Liver (tissue), 9 donors: Measurements from ENCODE around the gene PSME3IP1. TPM values are rescaled to one million over a fixed set of nuclear protein-coding genes. Genes with fewer than 3 reads are reported as not detected.

Source experiments
- DNase-seq: peaks from one replicate; pipeline ENCODE4 v3.0.0-alpha.2; 2017; ENCODE audit warnings: low spot score
- H3K27ac ChIP-seq, 2 donors: one replicate each; pipeline ENCODE4 v1.7.0; 2013; ENCODE audit warnings: inconsistent platforms in 2 of 2, low read length in 2 of 2, control low read depth in 1 of 2, low read depth in 1 of 2, mild to moderate bottlenecking in 1 of 2
- H3K27me3 ChIP-seq, 4 donors: one replicate each; pipeline versions ENCODE4 v1.6.1 to v1.7.0; 2013; ENCODE audit warnings: low read length in 3 of 4, inconsistent platforms in 1 of 4, mild to moderate bottlenecking in 1 of 4, moderate library complexity in 1 of 4; ENCODE audit not compliant: control insufficient read depth in 4 of 4, insufficient read depth in 4 of 4
- H3K36me3 ChIP-seq, 4 donors: one replicate each; pipeline versions ENCODE4 v1.6.1 to v1.7.0; 2013; ENCODE audit warnings: low read length in 3 of 4, mild to moderate bottlenecking in 3 of 4, low read depth in 1 of 4, moderate library complexity in 1 of 4; ENCODE audit not compliant: control insufficient read depth in 4 of 4, insufficient read depth in 3 of 4
- H3K4me1 ChIP-seq, 4 donors: one replicate each; pipeline versions ENCODE4 v1.6.1 to v1.7.0; 2013; ENCODE audit warnings: low read length in 3 of 4, mild to moderate bottlenecking in 3 of 4, moderate library complexity in 1 of 4; ENCODE audit not compliant: control insufficient read depth in 4 of 4, insufficient read depth in 4 of 4
- H3K4me3 ChIP-seq, 3 donors: one replicate each; pipeline versions ENCODE4 v1.6.1 to v1.7.0; 2013; ENCODE audit warnings: low read length in 3 of 3, control low read depth in 1 of 3, low read depth in 1 of 3, mild to moderate bottlenecking in 1 of 3
- H3K9ac ChIP-seq, 2 donors: one replicate each; pipeline ENCODE4 v1.7.0; 2013; ENCODE audit warnings: low read length in 2 of 2, mild to moderate bottlenecking in 2 of 2, moderate library complexity in 2 of 2, control low read depth in 1 of 2, low read depth in 1 of 2
- H3K9me3 ChIP-seq, 4 donors: one replicate each; pipeline versions ENCODE4 v1.6.1 to v1.7.0; 2013; ENCODE audit warnings: low read length in 3 of 4; ENCODE audit not compliant: control insufficient read depth in 4 of 4
- FOXA2 ChIP-seq: IDR thresholded peaks from 2 replicates; pipeline ENCODE4 v1.6.1; 2016; ENCODE audit warnings: antibody characterized with exemption
- GABPA ChIP-seq, 2 donors: IDR thresholded peaks in 1 of 2; conservative IDR thresholded peaks in 1 of 2; 2 replicates each; pipeline ENCODE4 v1.6.1; 2016; ENCODE audit warnings: antibody characterized with exemption in 2 of 2, mild to moderate bottlenecking in 1 of 2, moderate library complexity in 1 of 2
- HNF4G ChIP-seq: IDR thresholded peaks from 2 replicates; pipeline ENCODE4 v1.6.1; 2016; ENCODE audit warnings: antibody characterized with exemption
- NR2F2 ChIP-seq: IDR thresholded peaks from 2 replicates; pipeline ENCODE4 v1.6.1; 2016; ENCODE audit warnings: antibody characterized with exemption
- RAD21 ChIP-seq, 2 donors: IDR thresholded peaks; 2 replicates each; pipeline ENCODE4 v1.6.1; 2016; ENCODE audit warnings: antibody characterized with exemption in 2 of 2, mild to moderate bottlenecking in 2 of 2
- YY1 ChIP-seq: IDR thresholded peaks from 2 replicates; pipeline ENCODE4 v1.6.1; 2016; ENCODE audit warnings: antibody characterized with exemption, mild to moderate bottlenecking
- WGBS: extraction: QIAGEN DNeasy Blood & Tissue Kit; methylation state at CpG from one replicate; pipeline ENCODE4 v1.1.7; 2013; 5-methylcytosine and 5-hydroxymethylcytosine counted together
- polyA plus RNA-seq, 2 donors: library from polyadenylated mRNA; stranded (reverse) in 1 of 2; unstranded in 1 of 2; fragments of 200-250 nt in 1 of 2; fragments of >200 nt in 1 of 2; fragmentation: Nextera tagmentation in 1 of 2; extraction: Ambion mirVana in 1 of 2; gene quantifications; one replicate each; pipeline versions ENCODE4 v1.2.1 to v1.2.3, GENCODE V29; 2013 to 2015
- total RNA-seq, 2 donors: library from RNA; depleted of rRNA; stranded (reverse); fragments of >200 nt; gene quantifications; one replicate each; pipeline ENCODE4 v1.2.3, GENCODE V29; 2014
- TF ChIP-seq, protein P1 (sequence below): IDR thresholded peaks from 2 replicates; pipeline ENCODE4 v1.6.1; 2016; ENCODE audit warnings: antibody characterized with exemption
- TF ChIP-seq, protein P2 (sequence below): IDR thresholded peaks from 2 replicates; pipeline ENCODE4 v1.6.1; 2016; ENCODE audit warnings: antibody characterized with exemption, mild to moderate bottlenecking
- TF ChIP-seq, protein P3 (sequence below): IDR thresholded peaks from 2 replicates; pipeline ENCODE4 v1.6.1; 2016; ENCODE audit warnings: antibody characterized with exemption
- TF ChIP-seq, protein P4 (sequence below): fragments of 150-350 bp; IDR thresholded peaks from 2 replicates; pipeline ENCODE4 v1.5.1; 2017; ENCODE audit warnings: improper control_type of control experiment, low read depth, low read length; ENCODE audit not compliant: missing input control
- donor health status: healthy.
- donor health status: healthy.
- donor health status: healthy.
- donor health status: healthy.
- donor health status: healthy.

PSME3IP1 gene
- total and polyA plus RNA-seq, 4 donors = 25.0 to 34.7 (median 25.8) TPM

DNA sequence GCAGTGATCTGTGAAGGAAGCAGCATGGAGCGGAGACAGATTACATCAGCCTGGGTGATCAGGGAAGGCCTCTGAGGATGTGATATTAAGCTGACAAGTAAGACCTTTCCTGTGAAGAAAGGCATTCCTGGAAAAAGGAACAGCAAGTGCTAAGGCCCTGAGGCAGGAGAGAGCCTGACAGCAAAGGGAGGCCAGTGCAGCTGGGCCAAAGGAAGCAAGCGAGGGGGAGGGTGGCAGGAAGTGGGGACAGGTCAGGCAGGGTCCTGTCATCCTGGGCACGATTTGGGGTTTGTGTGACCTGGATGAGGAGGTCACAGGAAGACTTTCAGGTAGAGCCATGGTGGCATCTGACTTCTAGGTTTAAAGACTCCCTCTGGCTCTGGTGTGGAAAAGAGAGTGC, 81.1 kb downstream of the PSME3IP1 start:
- 60% methylated on average over 3 of the region's 3 CpGs for WGBS
- TF ChIP-seq, protein P1, sequence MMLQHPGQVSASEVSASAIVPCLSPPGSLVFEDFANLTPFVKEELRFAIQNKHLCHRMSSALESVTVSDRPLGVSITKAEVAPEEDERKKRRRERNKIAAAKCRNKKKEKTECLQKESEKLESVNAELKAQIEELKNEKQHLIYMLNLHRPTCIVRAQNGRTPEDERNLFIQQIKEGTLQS = no peak
- TF ChIP-seq HNF4G (no peak), GABPA (IDR thresholded peaks at IDR 0.05 in 1 of 2, conservative IDR thresholded peaks at IDR 0.05 in 1 of 2) (no peak)
- TF ChIP-seq, protein P2, sequence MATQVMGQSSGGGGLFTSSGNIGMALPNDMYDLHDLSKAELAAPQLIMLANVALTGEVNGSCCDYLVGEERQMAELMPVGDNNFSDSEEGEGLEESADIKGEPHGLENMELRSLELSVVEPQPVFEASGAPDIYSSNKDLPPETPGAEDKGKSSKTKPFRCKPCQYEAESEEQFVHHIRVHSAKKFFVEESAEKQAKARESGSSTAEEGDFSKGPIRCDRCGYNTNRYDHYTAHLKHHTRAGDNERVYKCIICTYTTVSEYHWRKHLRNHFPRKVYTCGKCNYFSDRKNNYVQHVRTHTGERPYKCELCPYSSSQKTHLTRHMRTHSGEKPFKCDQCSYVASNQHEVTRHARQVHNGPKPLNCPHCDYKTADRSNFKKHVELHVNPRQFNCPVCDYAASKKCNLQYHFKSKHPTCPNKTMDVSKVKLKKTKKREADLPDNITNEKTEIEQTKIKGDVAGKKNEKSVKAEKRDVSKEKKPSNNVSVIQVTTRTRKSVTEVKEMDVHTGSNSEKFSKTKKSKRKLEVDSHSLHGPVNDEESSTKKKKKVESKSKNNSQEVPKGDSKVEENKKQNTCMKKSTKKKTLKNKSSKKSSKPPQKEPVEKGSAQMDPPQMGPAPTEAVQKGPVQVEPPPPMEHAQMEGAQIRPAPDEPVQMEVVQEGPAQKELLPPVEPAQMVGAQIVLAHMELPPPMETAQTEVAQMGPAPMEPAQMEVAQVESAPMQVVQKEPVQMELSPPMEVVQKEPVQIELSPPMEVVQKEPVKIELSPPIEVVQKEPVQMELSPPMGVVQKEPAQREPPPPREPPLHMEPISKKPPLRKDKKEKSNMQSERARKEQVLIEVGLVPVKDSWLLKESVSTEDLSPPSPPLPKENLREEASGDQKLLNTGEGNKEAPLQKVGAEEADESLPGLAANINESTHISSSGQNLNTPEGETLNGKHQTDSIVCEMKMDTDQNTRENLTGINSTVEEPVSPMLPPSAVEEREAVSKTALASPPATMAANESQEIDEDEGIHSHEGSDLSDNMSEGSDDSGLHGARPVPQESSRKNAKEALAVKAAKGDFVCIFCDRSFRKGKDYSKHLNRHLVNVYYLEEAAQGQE = no peak
- TF ChIP-seq, protein P3, sequence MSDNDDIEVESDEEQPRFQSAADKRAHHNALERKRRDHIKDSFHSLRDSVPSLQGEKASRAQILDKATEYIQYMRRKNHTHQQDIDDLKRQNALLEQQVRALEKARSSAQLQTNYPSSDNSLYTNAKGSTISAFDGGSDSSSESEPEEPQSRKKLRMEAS = no peak
- TF ChIP-seq, protein P4, sequence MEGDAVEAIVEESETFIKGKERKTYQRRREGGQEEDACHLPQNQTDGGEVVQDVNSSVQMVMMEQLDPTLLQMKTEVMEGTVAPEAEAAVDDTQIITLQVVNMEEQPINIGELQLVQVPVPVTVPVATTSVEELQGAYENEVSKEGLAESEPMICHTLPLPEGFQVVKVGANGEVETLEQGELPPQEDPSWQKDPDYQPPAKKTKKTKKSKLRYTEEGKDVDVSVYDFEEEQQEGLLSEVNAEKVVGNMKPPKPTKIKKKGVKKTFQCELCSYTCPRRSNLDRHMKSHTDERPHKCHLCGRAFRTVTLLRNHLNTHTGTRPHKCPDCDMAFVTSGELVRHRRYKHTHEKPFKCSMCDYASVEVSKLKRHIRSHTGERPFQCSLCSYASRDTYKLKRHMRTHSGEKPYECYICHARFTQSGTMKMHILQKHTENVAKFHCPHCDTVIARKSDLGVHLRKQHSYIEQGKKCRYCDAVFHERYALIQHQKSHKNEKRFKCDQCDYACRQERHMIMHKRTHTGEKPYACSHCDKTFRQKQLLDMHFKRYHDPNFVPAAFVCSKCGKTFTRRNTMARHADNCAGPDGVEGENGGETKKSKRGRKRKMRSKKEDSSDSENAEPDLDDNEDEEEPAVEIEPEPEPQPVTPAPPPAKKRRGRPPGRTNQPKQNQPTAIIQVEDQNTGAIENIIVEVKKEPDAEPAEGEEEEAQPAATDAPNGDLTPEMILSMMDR = no peak
- no peak overlapping the region for H3K27ac ChIP-seq

DNA sequence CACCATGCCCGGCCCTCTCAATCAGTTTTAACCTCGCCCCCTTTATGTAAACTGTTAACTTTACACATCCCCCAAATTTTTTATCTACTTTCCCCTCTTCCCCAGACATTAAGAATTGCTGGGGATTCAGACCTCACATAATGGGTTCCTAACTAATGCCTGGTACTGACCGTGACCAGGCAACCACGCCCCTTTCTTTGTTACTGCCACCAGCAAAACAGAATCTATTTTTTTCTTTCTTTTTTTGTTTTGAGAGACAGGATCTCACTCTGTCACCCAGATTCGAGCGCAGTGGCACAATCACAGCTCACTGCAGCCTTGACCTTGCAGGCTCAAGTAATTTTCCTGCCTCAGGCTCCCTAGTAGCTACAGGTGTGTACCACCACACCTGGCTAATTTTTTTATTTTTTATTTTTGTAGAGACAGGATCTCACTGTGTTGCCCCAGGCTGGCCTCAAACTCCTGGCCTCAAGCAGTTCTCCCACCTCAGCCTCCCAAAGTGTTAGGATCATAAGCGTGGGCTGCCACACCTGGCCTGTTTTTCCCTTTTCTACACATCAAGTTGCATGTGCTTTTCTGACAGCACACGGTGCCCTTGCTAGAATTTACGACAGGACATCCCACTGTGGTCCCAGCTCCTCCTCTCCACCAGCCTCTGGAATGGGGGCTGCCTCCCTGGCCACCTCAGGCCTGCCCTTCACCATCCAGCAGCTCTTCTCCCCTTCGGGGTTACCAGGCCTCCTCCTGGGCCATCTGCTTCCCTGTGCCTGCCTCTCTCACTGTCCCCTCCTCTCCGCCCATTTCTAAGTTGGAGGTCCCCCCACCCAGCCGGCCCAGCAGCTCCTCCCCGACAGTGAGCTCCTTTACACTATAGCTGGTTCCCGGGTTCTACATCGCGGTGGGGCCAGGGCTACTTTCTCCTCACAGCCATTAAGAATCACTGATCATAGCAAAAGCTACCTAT, 82.7 kb downstream of the PSME3IP1 start:
- 88% methylated on average over 16 of the region's 16 CpGs for WGBS
- Histone ChIP-seq H3K4me1 (no peaks in the 10 kb centered on the region), H3K27ac (no peak overlapping the region), H3K9me3 (no peaks in the 10 kb centered on the region), H3K9ac (no peak overlapping the region), H3K27me3 (no peaks in the 10 kb centered on the region), H3K36me3 (no peaks in the 10 kb centered on the region), H3K4me3 (no peak overlapping the region)
- TF ChIP-seq FOXA2 = no peak
- no peak for TF ChIP-seq NR2F2
- no peak for TF ChIP-seq YY1
- no peak for TF ChIP-seq RAD21 (IDR thresholded peaks at IDR 0.05)
- DNase-seq = no peak

More for the DNA sequence above, 81.1 kb downstream of the PSME3IP1 start:
- no peak overlapping the region for H3K9ac ChIP-seq
- no peaks in the 10 kb centered on the region for H3K27me3 ChIP-seq
- no peak for DNase-seq
- H3K36me3 ChIP-seq = no peaks in the 10 kb centered on the region
- no peak overlapping the region for H3K4me3 ChIP-seq
- no peaks in the 10 kb centered on the region for H3K9me3 ChIP-seq
- H3K4me1 ChIP-seq = no peaks in the 10 kb centered on the region

Other genes starting within 250 kb of the PSME3IP1 start
- gene CETP, start 224.1 kb downstream of the PSME3IP1 start, total RNA-seq = 10 to 100 TPM in 1 of 2 donors, 1 to 10 TPM in 1; 3.3 to 24.0 TPM
- 1 to 10 TPM; 4.1 to 8.5 TPM for gene CETP, start 224.1 kb downstream of the PSME3IP1 start, polyA plus RNA-seq
- gene NLRC5, start 196.5 kb downstream of the PSME3IP1 start, total RNA-seq = 10 to 100 TPM; 11.9 to 23.3 TPM
- gene NLRC5, start 196.5 kb downstream of the PSME3IP1 start, polyA plus RNA-seq = 1 to 10 TPM; 4.7 to 5.6 TPM
- 10 to 100 TPM; 10.1 to 11.9 TPM for gene CPNE2, start 93.5 kb downstream of the PSME3IP1 start, total RNA-seq
- 10 to 100 TPM in 1 of 2 donors, 1 to 10 TPM in 1; 6.8 to 14.6 TPM for gene CPNE2, start 93.5 kb downstream of the PSME3IP1 start, polyA plus RNA-seq
- gene RSPRY1, start 290 bp upstream of the PSME3IP1 start, total RNA-seq = 10 to 100 TPM; 21.5 to 27.6 TPM
- 10 to 100 TPM; 10.9 to 18.9 TPM for gene RSPRY1, start 290 bp upstream of the PSME3IP1 start, polyA plus RNA-seq
- 10 to 100 TPM; 19.9 to 33.6 TPM for gene ARL2BP, start 59.2 kb upstream of the PSME3IP1 start, total RNA-seq
- 10 to 100 TPM; 13.4 to 18.4 TPM for gene ARL2BP, start 59.2 kb upstream of the PSME3IP1 start, polyA plus RNA-seq
- gene PLLP, start 98.6 kb upstream of the PSME3IP1 start, total RNA-seq = 1 to 10 TPM; 1.4 to 2.7 TPM
- 1 to 10 TPM; 2.6 to 5.2 TPM for gene PLLP, start 98.6 kb upstream of the PSME3IP1 start, polyA plus RNA-seq
- under 1 TPM in 1 of 2 donors, not detected in 1; 0.09 TPM for gene CCL22, start 172.7 kb upstream of the PSME3IP1 start, total RNA-seq
- under 1 TPM in 1 of 2 donors, not detected in 1; 0.02 TPM for gene CCL22, start 172.7 kb upstream of the PSME3IP1 start, polyA plus RNA-seq
- 1 to 10 TPM; 4.8 to 5.9 TPM for gene CX3CL1, start 186.5 kb upstream of the PSME3IP1 start, total RNA-seq
- 1 to 10 TPM; 2.5 to 5.5 TPM for gene CX3CL1, start 186.5 kb upstream of the PSME3IP1 start, polyA plus RNA-seq
- gene CCL17, start 218.7 kb upstream of the PSME3IP1 start, total RNA-seq = not detected
- not detected for gene CCL17, start 218.7 kb upstream of the PSME3IP1 start, polyA plus RNA-seq